Left forelimb (tissue), 1 donor: ENCODE data around the gene SRY.
"Not testable (repeated sequence)": the region's sequence is repeated elsewhere in the genome, so short reads cannot be mapped to it uniquely, and the experiment has no call there.

Experiments used
- DNase-seq: peaks from one replicate; pipeline ENCODE4 v3.0.0-alpha.2; 2018; ENCODE audit warnings: low spot score

SRY gene

GRCh38 chrY:2787600-2787999 lies at the start of gene SRY:
TSS of gene SRY (minus strand) at chrY:2787682. CDS start at chrY:2787603, 79 bp downstream.
- DNase-seq = no peak

- no peak for DNase-seq
These were observed 49.6 kb upstream of the SRY start for GRCh38 chrY:2837078-2837477.

- no peak for DNase-seq
These were observed 47.7 kb upstream of the SRY start for GRCh38 chrY:2835230-2835629.

- no peak for DNase-seq
These were observed 41.0 kb upstream of the SRY start for GRCh38 chrY:2828497-2828896.

GRCh38 chrY:2824471-2824870 lies 37.0 kb upstream of the SRY start:
- no peak for DNase-seq

- DNase-seq = not testable (repeated sequence)
These were observed 29.8 kb upstream of the SRY start for GRCh38 chrY:2817146-2817896.

GRCh38 chrY:2800246-2800645 lies 12.8 kb upstream of the SRY start:
- DNase-seq = no peak

- DNase-seq = no peak
These were observed 10.5 kb upstream of the SRY start for GRCh38 chrY:2797991-2798390.

- DNase-seq = no peak
These were observed 9.6 kb upstream of the SRY start for GRCh38 chrY:2796977-2797523.

GRCh38 chrY:2789756-2790155 lies 2.3 kb upstream of the SRY start:
- DNase-seq = no peak

- DNase-seq = no peak
These were observed 488 bp downstream of the SRY start for GRCh38 chrY:2786876-2787512.
